Fibroblast of lung (primary cell): ENCODE results near the gene BCL11A. TPM values are rescaled to one million over a fixed set of nuclear protein-coding genes. Genes with fewer than 3 reads are reported as not detected.

Experiments
- DNase-seq, 2 donors: peaks; one replicate each; pipeline versions ENCODE4 v3.0.0 to v3.0.0-alpha.2; 2010; ENCODE audit warnings: low read depth in 2 of 2
- H2AFZ ChIP-seq: 2 replicates; pipeline ENCODE4 v1.5.1; 2012; ENCODE audit warnings: low read length, control low read depth, inconsistent platforms
- H3K27ac ChIP-seq: 2 replicates; pipeline ENCODE4 v1.5.1; 2011; ENCODE audit warnings: low read length, control low read depth; ENCODE audit not compliant: insufficient read depth
- H3K27me3 ChIP-seq: 2 replicates; pipeline ENCODE4 v1.5.1; 2011; ENCODE audit warnings: mild to moderate bottlenecking, low read length; ENCODE audit not compliant: control insufficient read depth, insufficient read depth
- H3K36me3 ChIP-seq: 2 replicates; pipeline ENCODE4 v1.5.1; 2011; ENCODE audit warnings: low read length; ENCODE audit not compliant: control insufficient read depth, insufficient read depth
- H3K4me1 ChIP-seq: 2 replicates; pipeline ENCODE4 v1.5.1; 2011; ENCODE audit warnings: low read length; ENCODE audit not compliant: control insufficient read depth, insufficient read depth; ENCODE audit errors: extremely low read depth
- H3K4me2 ChIP-seq: 2 replicates; pipeline ENCODE4 v1.5.1; 2011; ENCODE audit warnings: low read length, control low read depth; ENCODE audit not compliant: insufficient read depth; ENCODE audit errors: extremely low read depth
- H3K4me3 ChIP-seq, 4 experiments: fragments of 200-600 bp in 1 of 4; sonication (generic) in 1 of 4; replicated peaks in 1 of 4; 2 replicates each; pipeline ENCODE4 v1.5.1; 2011 to 2016; ENCODE audit warnings: low read length in 4 of 4, low read depth in 3 of 4, mild to moderate bottlenecking in 3 of 4, control low read depth in 2 of 4, inconsistent platforms in 1 of 4, mixed read lengths in 1 of 4; ENCODE audit not compliant: insufficient read depth in 1 of 4; ENCODE audit errors: control extremely low read depth in 1 of 4
- H3K79me2 ChIP-seq: 2 replicates; pipeline ENCODE4 v1.5.1; 2012; ENCODE audit warnings: mild to moderate bottlenecking, low read length, inconsistent platforms; ENCODE audit not compliant: control insufficient read depth, insufficient read depth
- H3K9ac ChIP-seq: 2 replicates; pipeline ENCODE4 v1.5.1; 2011; ENCODE audit warnings: mild to moderate bottlenecking, low read length, control low read depth; ENCODE audit not compliant: insufficient read depth
- H3K9me3 ChIP-seq: 2 replicates; pipeline ENCODE4 v1.5.1; 2012; ENCODE audit warnings: low read depth, low read length; ENCODE audit not compliant: control insufficient read depth, insufficient read depth
- H4K20me1 ChIP-seq: 2 replicates; pipeline ENCODE4 v1.5.1; 2011; ENCODE audit warnings: low read length; ENCODE audit not compliant: control insufficient read depth, insufficient read depth; ENCODE audit errors: extremely low read depth
- CTCF ChIP-seq, 2 donors: IDR thresholded peaks in 1 of 2; conservative IDR thresholded peaks in 1 of 2; 1 replicate in 1 of 2; 2 replicates in 1 of 2; pipeline ENCODE4 v1.5.1; 2011 to 2012; ENCODE audit warnings: low read length in 2 of 2, control low read depth in 1 of 2, inconsistent platforms in 1 of 2, low read depth in 1 of 2, mild to moderate bottlenecking in 1 of 2
- EZH2 ChIP-seq: IDR thresholded peaks from 2 replicates; pipeline ENCODE4 v1.5.1; 2012; ENCODE audit warnings: low read length, control low read depth, mild to moderate bottlenecking; ENCODE audit errors: missing control alignments
- polyA plus RNA-seq, 2 donors: library from polyadenylated mRNA; depleted of rRNA in 1 of 2; stranded (reverse) in 1 of 2; unstranded in 1 of 2; fragments of >200 nt; gene quantifications; 2 replicates each; pipeline ENCODE4 v1.2.1, GENCODE V29; 2011 to 2012; ENCODE audit warnings: missing spikeins in 1 of 2
- total RNA-seq: library from RNA; depleted of rRNA; stranded (reverse); fragments of >200 nt; gene quantifications from 2 replicates; pipeline ENCODE4 v1.2.1, GENCODE V29; 2014

Gene BCL11A
- total and polyA plus RNA-seq, 2 donors (not counting 1 experiment from before 2014, with no cell fraction given) = 0.09 to 0.17 TPM

- no peak for DNase-seq
- H2AFZ ChIP-seq = no peak overlapping the region
- H3K36me3 ChIP-seq = no peaks in the 10 kb centered on the region
- H3K9me3 ChIP-seq = no peaks in the 10 kb centered on the region
- no peak overlapping the region for H3K9ac ChIP-seq
- no peak for TF ChIP-seq CTCF (conservative IDR thresholded peaks at IDR 0.05 in 1 of 2, IDR thresholded peaks at IDR 0.05 in 1 of 2; ENCODE audit: low read depth in 1 of 2, low read length in 2 of 2)
- TF ChIP-seq EZH2 = no peak
- H3K4me3 ChIP-seq = no peak overlapping the region
- no peaks in the 10 kb centered on the region for H3K4me1 ChIP-seq
- H3K27me3 ChIP-seq = peaks cover 16% of the 10 kb centered on the region
- H3K27ac ChIP-seq = no peak overlapping the region
- no peaks in the 10 kb centered on the region for H3K79me2 ChIP-seq
- no peaks in the 10 kb centered on the region for H4K20me1 ChIP-seq
- H3K4me2 ChIP-seq = no peak overlapping the region
Measured at GRCh38 chr2:60558536-60558935, 5.1 kb upstream of the BCL11A start.

GRCh38 chr2:60557486-60557864 lies 4.0 kb upstream of the BCL11A start:
- H4K20me1 ChIP-seq = no peaks in the 10 kb centered on the region
- DNase-seq = no peak
- H3K4me3 ChIP-seq = no peak overlapping the region
- H3K36me3 ChIP-seq = no peaks in the 10 kb centered on the region
- no peaks in the 10 kb centered on the region for H3K4me1 ChIP-seq
- H3K9ac ChIP-seq = no peak overlapping the region
- H3K9me3 ChIP-seq = no peaks in the 10 kb centered on the region
- H2AFZ ChIP-seq = no peak overlapping the region
- no peak overlapping the region for H3K27ac ChIP-seq
- TF ChIP-seq EZH2 (no peak), CTCF (conservative IDR thresholded peaks at IDR 0.05 in 1 of 2, IDR thresholded peaks at IDR 0.05 in 1 of 2; ENCODE audit: low read depth in 1 of 2, low read length in 2 of 2) (no peak)
- H3K79me2 ChIP-seq = no peaks in the 10 kb centered on the region
- H3K4me2 ChIP-seq = no peak overlapping the region
- peaks cover 20% of the 10 kb centered on the region for H3K27me3 ChIP-seq

- H3K36me3 ChIP-seq = no peaks in the 10 kb centered on the region
- no peaks in the 10 kb centered on the region for H3K79me2 ChIP-seq
- H3K27ac ChIP-seq = no peak overlapping the region
- no peak overlapping the region for H2AFZ ChIP-seq
- no peaks in the 10 kb centered on the region for H3K9me3 ChIP-seq
- no peaks in the 10 kb centered on the region for H4K20me1 ChIP-seq
- H3K4me3 ChIP-seq = peak overlapping the region in 1 of 4 experiments; percentile 8
- no peak for DNase-seq
- no peaks in the 10 kb centered on the region for H3K4me1 ChIP-seq
- no peak overlapping the region for H3K9ac ChIP-seq
- peaks cover 22% of the 10 kb centered on the region for H3K27me3 ChIP-seq
- no peak for TF ChIP-seq CTCF (conservative IDR thresholded peaks at IDR 0.05 in 1 of 2, IDR thresholded peaks at IDR 0.05 in 1 of 2; ENCODE audit: low read depth in 1 of 2, low read length in 2 of 2)
- no peak for TF ChIP-seq EZH2
- H3K4me2 ChIP-seq = no peak overlapping the region
Measured at GRCh38 chr2:60556576-60557485, 3.4 kb upstream of the BCL11A start.
